Measurements from ENCODE around the gene COL15A1.
A peak's percentile ranks its signal among the peaks of the same experiment; 100 is the strongest.

COL15A1 gene

GRCh38 chr9:99116003-99116411 is 172.3 kb downstream of the COL15A1 start:
- H3K27ac ChIP-seq (replicated peaks) = no peak overlapping the region
- no peak for DNase-seq (ENCODE audit: low read depth in 1 of 2, low spot score in 1 of 2)
- no peaks in the 10 kb centered on the region for H3K27me3 ChIP-seq (ENCODE audit: insufficient read depth, poor library complexity, severe bottlenecking)
- TF ChIP-seq POLR2AphosphoS5 (IDR thresholded peaks at IDR 0.05; ENCODE audit: low read depth) = no peak
- TF ChIP-seq GABPA (IDR thresholded peaks at IDR 0.05; ENCODE audit: low read depth) = no peak
- TF ChIP-seq REST (IDR thresholded peaks at IDR 0.05; ENCODE audit: insufficient replicate concordance, low read depth) = no peak
- no peak for TF ChIP-seq CTCF (IDR thresholded peaks at IDR 0.05; ENCODE audit: insufficient read depth, low read length)
- no peak for TF ChIP-seq SPI1 (IDR thresholded peaks at IDR 0.05; ENCODE audit: borderline replicate concordance, low read depth)
- H3K4me3 ChIP-seq (replicated peaks; ENCODE audit: insufficient read depth, low read length) = no peak overlapping the region

GRCh38 chr9:99118782-99119466 is 175.2 kb downstream of the COL15A1 start:
- DNase-seq (ENCODE audit: low read depth in 1 of 2, low spot score in 1 of 2) = peak in 1 of 2 experiments; percentile 85
- Histone ChIP-seq H3K4me3 (replicated peaks; ENCODE audit: insufficient read depth, low read length) (no peak overlapping the region), H3K27ac (replicated peaks) (peak overlapping the region; percentile 64), H3K27me3 (ENCODE audit: insufficient read depth, poor library complexity, severe bottlenecking) (no peaks in the 10 kb centered on the region)
- TF ChIP-seq CTCF (IDR thresholded peaks at IDR 0.05; ENCODE audit: insufficient read depth, low read length) (no peak), SPI1 (IDR thresholded peaks at IDR 0.05; ENCODE audit: borderline replicate concordance, low read depth) (peak; percentile 88)

- peak overlapping the region; percentile 64 for H3K27ac ChIP-seq (replicated peaks)
- no peak overlapping the region for H3K4me3 ChIP-seq (replicated peaks; ENCODE audit: insufficient read depth, low read length)
- DNase-seq (ENCODE audit: low read depth in 1 of 2, low spot score in 1 of 2) = no peak
- H3K27me3 ChIP-seq (ENCODE audit: insufficient read depth, poor library complexity, severe bottlenecking) = no peaks in the 10 kb centered on the region
- TF ChIP-seq SPI1 (IDR thresholded peaks at IDR 0.05; ENCODE audit: borderline replicate concordance, low read depth) = peak; percentile 39; the same call in 1 of the 2 replicates
- TF ChIP-seq GABPA (IDR thresholded peaks at IDR 0.05; ENCODE audit: low read depth) = no peak
Measured at GRCh38 chr9:99119976-99120655, 176.4 kb downstream of the COL15A1 start.
